Gastrocnemius medialis (tissue), 4 donors: ENCODE results near the gene FRMD6.

Experiments
- POLR2A ChIP-seq, 2 donors: fragments of 450-650 bp; IDR thresholded peaks; one replicate each; pipeline ENCODE4 v1.6.1; 2017; ENCODE audit warnings: antibody characterized with exemption in 2 of 2, mild to moderate bottlenecking in 2 of 2, moderate library complexity in 2 of 2
- TF ChIP-seq, protein P1 (sequence below), 5 experiments: fragments of 450-650 bp in 3 of 5; fragments of 200-600 bp in 2 of 5; sonication (generic) in 2 of 5; IDR thresholded peaks in 4 of 5; conservative IDR thresholded peaks in 1 of 5; 1 replicate in 4 of 5; 2 replicates in 1 of 5; pipeline ENCODE4 v1.5.1; 2016 to 2019; ENCODE audit warnings: antibody characterized with exemption in 5 of 5, mild to moderate bottlenecking in 3 of 5, moderate library complexity in 3 of 5

DNA sequence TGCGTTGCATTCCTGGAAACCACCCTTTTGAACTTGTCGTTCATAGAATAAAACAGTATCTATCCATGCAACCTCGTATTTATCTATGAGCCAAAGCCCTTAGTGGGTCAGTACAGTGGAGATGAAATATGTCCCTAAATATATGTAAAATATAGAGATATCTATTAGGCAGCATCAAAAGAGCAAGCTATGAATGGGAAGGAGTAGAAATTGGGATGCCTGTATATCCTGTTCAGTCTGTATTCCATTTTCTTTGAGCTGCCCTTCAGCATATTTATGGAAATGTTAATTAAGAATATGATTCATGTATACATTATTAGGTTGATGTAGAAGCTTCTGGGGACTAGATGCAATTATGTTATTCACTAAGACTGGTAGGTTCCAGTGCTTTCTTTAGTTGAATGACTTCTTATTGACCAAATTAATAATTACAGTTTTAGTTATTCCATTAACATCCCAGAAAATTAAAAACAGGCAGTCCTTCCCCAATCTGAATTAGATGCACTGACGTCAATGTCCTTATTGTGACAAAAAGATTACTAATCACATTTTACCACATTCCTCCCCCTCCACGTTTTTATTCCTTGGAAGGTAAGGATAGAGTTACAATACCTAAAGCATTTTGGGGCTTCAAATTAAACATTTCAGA is 11.9 kb upstream of the FRMD6 start:
- TF ChIP-seq, protein P1, sequence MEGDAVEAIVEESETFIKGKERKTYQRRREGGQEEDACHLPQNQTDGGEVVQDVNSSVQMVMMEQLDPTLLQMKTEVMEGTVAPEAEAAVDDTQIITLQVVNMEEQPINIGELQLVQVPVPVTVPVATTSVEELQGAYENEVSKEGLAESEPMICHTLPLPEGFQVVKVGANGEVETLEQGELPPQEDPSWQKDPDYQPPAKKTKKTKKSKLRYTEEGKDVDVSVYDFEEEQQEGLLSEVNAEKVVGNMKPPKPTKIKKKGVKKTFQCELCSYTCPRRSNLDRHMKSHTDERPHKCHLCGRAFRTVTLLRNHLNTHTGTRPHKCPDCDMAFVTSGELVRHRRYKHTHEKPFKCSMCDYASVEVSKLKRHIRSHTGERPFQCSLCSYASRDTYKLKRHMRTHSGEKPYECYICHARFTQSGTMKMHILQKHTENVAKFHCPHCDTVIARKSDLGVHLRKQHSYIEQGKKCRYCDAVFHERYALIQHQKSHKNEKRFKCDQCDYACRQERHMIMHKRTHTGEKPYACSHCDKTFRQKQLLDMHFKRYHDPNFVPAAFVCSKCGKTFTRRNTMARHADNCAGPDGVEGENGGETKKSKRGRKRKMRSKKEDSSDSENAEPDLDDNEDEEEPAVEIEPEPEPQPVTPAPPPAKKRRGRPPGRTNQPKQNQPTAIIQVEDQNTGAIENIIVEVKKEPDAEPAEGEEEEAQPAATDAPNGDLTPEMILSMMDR (IDR thresholded peaks at IDR 0.05 in 4 of 5, conservative IDR thresholded peaks at IDR 0.05 in 1 of 5), result no peak
- TF ChIP-seq POLR2A (IDR thresholded peaks at IDR 0.05), result no peak
